GM12872 (cell line): ENCODE measurements around the gene INTS2.

ENCODE experiments used
- CTCF ChIP-seq: IDR thresholded peaks from 3 replicates; pipeline ENCODE4 v1.5.1; 2011; ENCODE audit warnings: low read depth, mild to moderate bottlenecking, low read length, moderate library complexity; ENCODE audit not compliant: insufficient read depth

The INTS2 gene

GRCh38 chr17:61834610-61835009, 93.2 kb downstream of the INTS2 start:
- TF ChIP-seq CTCF = no peak

GRCh38 chr17:61833536-61834193, 94.1 kb downstream of the INTS2 start:
- no peak for TF ChIP-seq CTCF

DNA sequence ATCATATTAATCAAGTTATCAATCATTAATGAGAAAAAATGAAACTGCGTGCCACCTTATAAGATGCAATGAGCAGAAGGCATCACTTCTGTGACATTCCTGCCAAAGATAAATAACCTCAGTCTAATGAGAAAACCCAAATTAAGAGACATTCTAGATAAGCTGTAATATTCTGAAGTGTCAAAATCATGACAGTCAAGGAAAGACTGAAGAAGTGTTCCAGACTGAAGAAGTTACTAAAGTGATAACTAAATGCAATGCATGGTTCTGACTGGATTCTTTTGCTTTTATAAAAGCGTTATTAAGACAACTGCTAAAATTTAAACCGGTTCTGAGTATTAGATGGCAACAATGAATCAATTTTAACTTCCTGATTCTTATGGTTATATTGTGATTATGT, 95.3 kb downstream of the INTS2 start:
- TF ChIP-seq CTCF = no peak

GRCh38 chr17:61831099-61831498, 96.7 kb downstream of the INTS2 start:
- TF ChIP-seq CTCF = no peak

- TF ChIP-seq CTCF = no peak
Measured at GRCh38 chr17:61828694-61829093, 99.1 kb downstream of the INTS2 start.

GRCh38 chr17:61827649-61828395, 100.0 kb downstream of the INTS2 start:
- TF ChIP-seq CTCF = no peak

DNA sequence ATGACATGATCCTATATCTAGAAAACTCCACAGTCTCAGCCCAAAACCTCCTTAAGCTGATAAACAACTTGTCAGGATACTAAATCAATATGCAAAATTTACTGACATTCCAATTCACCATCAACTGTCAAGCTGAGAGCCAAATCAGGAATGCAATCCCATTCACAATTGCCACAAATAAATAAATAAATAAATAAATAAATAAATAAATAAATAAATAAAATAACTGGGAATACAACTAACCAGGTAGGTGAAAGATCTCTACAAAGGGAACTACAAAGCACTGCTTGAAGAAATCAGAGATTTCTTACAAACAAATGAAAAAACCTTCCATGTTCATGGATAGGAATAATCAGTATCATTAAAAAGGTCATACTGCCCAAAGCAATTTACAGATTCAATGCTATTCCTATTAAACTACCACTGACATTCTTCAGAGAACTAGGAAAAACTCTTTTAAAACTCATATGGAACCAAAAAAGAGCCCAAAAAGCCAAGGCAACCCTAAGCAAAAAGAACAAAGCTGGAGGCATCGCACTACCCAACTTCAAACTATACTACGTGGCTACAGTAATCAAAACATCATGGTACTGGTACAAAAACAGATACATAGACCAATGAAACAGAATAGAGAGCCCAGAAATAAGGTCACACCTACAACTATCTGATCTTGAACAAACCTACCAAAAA, 102.2 kb downstream of the INTS2 start:
- no peak for TF ChIP-seq CTCF
